Endothelial cell (in vitro differentiated cells): ENCODE results near the gene CARNS1. TPM values are rescaled to one million over a fixed set of nuclear protein-coding genes. Genes with fewer than 3 reads are reported as not detected.
A peak's percentile ranks its signal among the peaks of the same experiment; 100 is the strongest.

Experiments
- DNase-seq: peaks from one replicate; pipeline ENCODE4 v3.0.0; 2021; ENCODE audit warnings: low spot score
- H3K27ac Mint-ChIP-seq: one replicate; pipeline ENCODE4 v1.8.0; 2021; ENCODE audit warnings: mixed read lengths, inconsistent platforms; ENCODE audit not compliant: unreplicated experiment
- H3K27me3 Mint-ChIP-seq: one replicate; pipeline ENCODE4 v1.8.0; 2021; ENCODE audit warnings: mild to moderate bottlenecking, moderate library complexity, mixed read lengths, inconsistent platforms; ENCODE audit not compliant: unreplicated experiment
- H3K36me3 Mint-ChIP-seq: one replicate; pipeline ENCODE4 v1.8.0; 2021; ENCODE audit warnings: mild to moderate bottlenecking, low read depth, mixed read lengths, inconsistent platforms; ENCODE audit not compliant: unreplicated experiment
- H3K4me1 Mint-ChIP-seq: one replicate; pipeline ENCODE4 v1.8.0; 2021; ENCODE audit warnings: mild to moderate bottlenecking, mixed read lengths, inconsistent platforms; ENCODE audit not compliant: unreplicated experiment
- H3K4me3 Mint-ChIP-seq: one replicate; pipeline ENCODE4 v1.8.0; 2021; ENCODE audit warnings: mild to moderate bottlenecking, mixed read lengths, inconsistent platforms; ENCODE audit not compliant: unreplicated experiment
- H3K9me3 Mint-ChIP-seq: one replicate; pipeline ENCODE4 v1.8.0; 2021; ENCODE audit warnings: mixed read lengths, inconsistent platforms; ENCODE audit not compliant: unreplicated experiment
- CTCF ChIP-seq: fragments of 200-600 bp; sonication (generic); IDR thresholded peaks from one replicate; pipeline ENCODE4 v1.5.0; 2021; ENCODE audit warnings: antibody characterized with exemption; ENCODE audit not compliant: unreplicated experiment
- total RNA-seq: library from RNA; stranded (reverse); fragmentation: NEBNext Ultra II Directional; extraction: Animal tissue kit (Norgen Biotek cat#: 25700); gene quantifications from one replicate; pipeline ENCODE4 v1.2.1, GENCODE V29; 2021; ENCODE audit not compliant: unreplicated experiment

The CARNS1 gene
- total RNA-seq, 1 donor from 2014 or later, result not detected

GRCh38 chr11:67468456-67468758, 52.9 kb downstream of the CARNS1 start:
- TF ChIP-seq CTCF, result no peak
- Mint-ChIP-seq H3K27me3 (peaks cover 4% of the 10 kb centered on the region), H3K36me3 (no peaks in the 10 kb centered on the region), H3K4me3 (peak overlapping the region; percentile 88), H3K9me3 (no peaks in the 10 kb centered on the region), H3K4me1 (peaks cover 10% of the 10 kb centered on the region), H3K27ac (no peak overlapping the region)
- DNase-seq, result no peak

GRCh38 chr11:67468759-67469507, 53.5 kb downstream of the CARNS1 start, which contains the start of gene TMEM134:
Gene TMEM134 (minus strand): TSS chr11:67469251. CDS start chr11:67469192, 59 bp downstream.
- Mint-ChIP-seq H3K36me3 (no peaks in the 10 kb centered on the region), H3K9me3 (no peaks in the 10 kb centered on the region)
- TF ChIP-seq CTCF, result no peak

GRCh38 chr11:67469508-67469811, 54.0 kb downstream of the CARNS1 start:
- DNase-seq, result no peak
- no peaks in the 10 kb centered on the region for H3K9me3 Mint-ChIP-seq
- peaks cover 2% of the 10 kb centered on the region for H3K27me3 Mint-ChIP-seq
- peak overlapping the region; percentile 71 for H3K4me3 Mint-ChIP-seq
- no peaks in the 10 kb centered on the region for H3K36me3 Mint-ChIP-seq
- TF ChIP-seq CTCF, result no peak
- no peak overlapping the region for H3K27ac Mint-ChIP-seq
- peaks cover 10% of the 10 kb centered on the region for H3K4me1 Mint-ChIP-seq

More at GRCh38 chr11:67468759-67469507, 53.5 kb downstream of the CARNS1 start, which contains the start of gene TMEM134:
- peak; percentile 94 for DNase-seq
- H3K4me3 Mint-ChIP-seq, result peak within 1 kb of the TSS; percentile 88
- peaks cover 10% of the 10 kb centered on the region for H3K4me1 Mint-ChIP-seq
- H3K27me3 Mint-ChIP-seq, result peaks cover 4% of the 10 kb centered on the region
- H3K27ac Mint-ChIP-seq, result no peak within 1 kb of the TSS

- peak overlapping the region; percentile 56 for H3K4me3 Mint-ChIP-seq
- TF ChIP-seq CTCF, result no peak
- H3K4me1 Mint-ChIP-seq, result peaks cover 6% of the 10 kb centered on the region
- no peaks in the 10 kb centered on the region for H3K36me3 Mint-ChIP-seq
- no peaks in the 10 kb centered on the region for H3K9me3 Mint-ChIP-seq
- DNase-seq, result no peak
- no peak overlapping the region for H3K27ac Mint-ChIP-seq
- peaks cover 2% of the 10 kb centered on the region for H3K27me3 Mint-ChIP-seq
Measured at GRCh38 chr11:67470337-67471002, 55.0 kb downstream of the CARNS1 start.

GRCh38 chr11:67472882-67473281, 57.4 kb downstream of the CARNS1 start:
- Mint-ChIP-seq H3K9me3 (no peaks in the 10 kb centered on the region), H3K36me3 (no peaks in the 10 kb centered on the region), H3K4me1 (peaks cover 6% of the 10 kb centered on the region), H3K27ac (no peak overlapping the region), H3K4me3 (no peak overlapping the region), H3K27me3 (peaks cover 1% of the 10 kb centered on the region)
- TF ChIP-seq CTCF, result no peak
- no peak for DNase-seq
